ENCODE results near the gene MRPS15. TPM values are rescaled to one million over a fixed set of nuclear protein-coding genes. Genes with fewer than 3 reads are reported as not detected.

The MRPS15 gene
- total RNA-seq: 54.6 and 75.1 TPM in 2 replicates

GRCh38 chr1:36463803-36464604 is at the start of gene MRPS15:
MRPS15 (minus strand) TSS chr1:36464384; CDS start chr1:36464275, 109 bp downstream.

DNA sequence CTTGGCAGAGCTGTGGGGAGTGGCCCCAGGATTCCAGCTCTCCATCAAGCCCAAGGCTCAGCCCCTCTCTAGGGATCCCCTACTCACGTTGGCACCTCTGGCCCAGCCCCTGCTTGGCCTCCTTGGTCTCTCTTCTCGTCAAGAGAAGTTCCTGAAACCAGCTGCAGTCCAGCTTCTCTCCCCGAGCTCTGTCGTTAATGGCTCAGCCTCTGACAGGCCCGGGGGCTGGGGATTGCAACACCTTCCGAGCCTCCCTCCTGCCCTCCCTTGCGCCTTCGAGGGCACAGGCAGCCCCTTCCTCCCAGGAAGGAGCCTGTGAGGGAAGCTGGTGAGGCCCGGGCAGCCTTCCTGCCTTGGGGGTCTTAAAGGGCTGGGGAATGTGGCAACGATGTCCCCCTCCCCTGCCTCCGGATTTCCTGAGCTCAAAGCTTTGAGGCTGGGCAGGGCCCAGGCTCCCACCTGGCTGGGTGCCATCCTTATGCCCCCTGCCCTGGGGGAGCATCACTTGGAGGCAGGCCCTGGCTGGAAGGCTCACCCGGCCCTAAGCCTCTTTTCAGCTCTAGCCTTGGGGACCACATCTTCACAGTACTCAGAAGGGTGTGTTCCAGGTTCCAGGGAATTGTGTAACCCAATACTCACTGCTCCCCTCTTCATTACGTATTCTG is 18.7 kb upstream of the MRPS15 start, which contains the start of gene CSF3R:
CSF3R (minus strand) TSS at position 190 of the 665 bp plus-strand sequence. CDS start 3,417 bp downstream, outside the sequence.

DNA sequence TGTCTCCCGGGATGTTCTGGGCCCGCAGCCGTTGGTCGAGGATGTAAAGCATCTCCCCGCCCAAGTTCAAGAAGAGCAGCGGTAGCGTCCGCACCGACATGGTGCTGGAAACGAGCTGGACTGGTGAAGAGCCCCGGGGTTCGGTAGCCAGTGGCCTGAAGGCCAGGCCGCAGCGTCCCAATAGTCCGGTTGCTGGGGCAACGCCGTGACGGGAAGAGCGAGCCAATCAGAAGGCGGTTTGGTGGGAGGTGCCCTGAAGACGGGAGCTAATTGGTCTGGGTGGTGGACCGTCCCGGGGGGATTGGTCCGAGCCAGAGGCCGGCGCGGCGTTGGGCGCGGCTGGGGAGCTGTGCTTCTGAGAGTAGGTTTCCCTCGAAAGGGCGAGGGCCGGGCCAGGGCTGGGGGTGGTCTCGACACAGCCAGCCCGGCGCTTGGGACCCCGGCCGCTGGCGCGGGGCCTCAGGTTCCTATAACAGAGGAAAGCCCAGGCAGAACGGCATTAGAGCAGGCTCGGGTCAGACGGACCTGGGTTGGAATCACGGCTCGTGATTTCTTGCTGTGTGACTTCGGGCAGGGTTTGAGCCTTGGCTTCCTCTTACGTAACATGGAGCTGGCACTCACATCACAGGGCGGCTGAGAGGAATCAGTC is 13.8 kb downstream of the MRPS15 start, which contains the start of gene OSCP1:
OSCP1 (minus strand) TSS at position 182 of the 649 bp plus-strand sequence; CDS start at position 100, 82 bp downstream.

Other genes with a start within 250 kb of the MRPS15 start
- gene THRAP3, start 239.9 kb downstream of the MRPS15 start, total RNA-seq: 85.6 and 102 TPM in 2 replicates
- gene SH3D21, start 158.0 kb downstream of the MRPS15 start, total RNA-seq: 0.63 and 3.9 TPM in 2 replicates
- 88.8 and 145 TPM in 2 replicates for gene EVA1B, start 140.7 kb downstream of the MRPS15 start, total RNA-seq
- 14.1 and 20.1 TPM in 2 replicates for gene STK40, start 78.5 kb downstream of the MRPS15 start, total RNA-seq
- gene LSM10, start 66.5 kb downstream of the MRPS15 start, total RNA-seq: 8.7 and 11.6 TPM in 2 replicates
- gene OSCP1, start 13.9 kb downstream of the MRPS15 start, total RNA-seq: 6.5 and 6.7 TPM in 2 replicates
- not detected in 2 replicates for gene CSF3R, start 18.5 kb upstream of the MRPS15 start, total RNA-seq